DOHH2 (cell line): ENCODE data around the gene ATP5F1D.

ENCODE experiments used
- H3F3A ChIP-seq: fragments of 200-600 bp; sonication (generic), shearing (Covaris generic); 2 replicates; pipeline ENCODE4 v1.6.0; 2016; ENCODE audit warnings: antibody characterized with exemption, mild to moderate bottlenecking; ENCODE audit not compliant: control insufficient read depth, insufficient read depth
- H3K27ac ChIP-seq: fragments of 200-600 bp; sonication (generic); 2 replicates; pipeline ENCODE4 v1.5.1; 2014; ENCODE audit warnings: low read depth, mild to moderate bottlenecking, low read length, moderate library complexity
- H3K27me3 ChIP-seq: fragments of 200-600 bp; sonication (generic); 2 replicates; pipeline ENCODE4 v1.6.1; 2014; ENCODE audit warnings: mild to moderate bottlenecking, low read length, mixed read lengths; ENCODE audit not compliant: control insufficient read depth
- H3K36me3 ChIP-seq: fragments of 200-600 bp; sonication (generic); 2 replicates; pipeline ENCODE4 v1.6.1; 2014; ENCODE audit warnings: mild to moderate bottlenecking, low read length, moderate library complexity, mixed read lengths; ENCODE audit not compliant: control insufficient read depth
- H3K4me1 ChIP-seq: fragments of 200-600 bp; sonication (generic); 2 replicates; pipeline ENCODE4 v1.6.1; 2014; ENCODE audit warnings: mild to moderate bottlenecking, low read length, mixed read lengths; ENCODE audit not compliant: control insufficient read depth
- H3K4me2 ChIP-seq: fragments of 200-600 bp; sonication (generic); 2 replicates; pipeline ENCODE4 v1.6.0; 2014; ENCODE audit warnings: mild to moderate bottlenecking, low read length, moderate library complexity
- H3K4me3 ChIP-seq: fragments of 200-600 bp; sonication (generic); 2 replicates; pipeline ENCODE4 v1.5.1; 2014; ENCODE audit warnings: mild to moderate bottlenecking, low read length, mixed read lengths
- H3K79me2 ChIP-seq: fragments of 200-600 bp; sonication (generic); 2 replicates; pipeline ENCODE4 v1.6.1; 2014; ENCODE audit warnings: mild to moderate bottlenecking, low read length, mixed read lengths; ENCODE audit not compliant: control insufficient read depth
- H3K9me2 ChIP-seq: fragments of 200-600 bp; sonication (generic); replicated peaks from 2 replicates; pipeline ENCODE4 v1.6.1; 2014; ENCODE audit warnings: mild to moderate bottlenecking, low read length, mixed read lengths; ENCODE audit not compliant: control insufficient read depth
- H3K9me3 ChIP-seq: fragments of 200-600 bp; sonication (generic); 2 replicates; pipeline ENCODE4 v1.6.1; 2014; ENCODE audit warnings: antibody characterized with exemption, low read length, mixed read lengths; ENCODE audit not compliant: control insufficient read depth, insufficient read depth
- H4K20me1 ChIP-seq: fragments of 200-600 bp; sonication (generic); 2 replicates; pipeline ENCODE4 v1.6.0; 2014; ENCODE audit warnings: low read depth, mild to moderate bottlenecking, antibody characterized with exemption, low read length, moderate library complexity; ENCODE audit not compliant: control insufficient read depth, insufficient read depth
- CTCF ChIP-seq: fragments of 200-600 bp; sonication (generic); IDR thresholded peaks from one replicate; pipeline ENCODE4 v1.5.1; 2014; ENCODE audit warnings: antibody characterized with exemption, mild to moderate bottlenecking, low read depth, low read length; ENCODE audit not compliant: poor library complexity, severe bottlenecking
- EZH2phosphoT487 ChIP-seq: fragments of 200-600 bp; sonication (generic); IDR thresholded peaks from 2 replicates; pipeline ENCODE4 v1.6.1; 2017; ENCODE audit warnings: borderline replicate concordance, mild to moderate bottlenecking, antibody characterized with exemption, low read length, moderate library complexity, mixed read lengths

The ATP5F1D gene

DNA sequence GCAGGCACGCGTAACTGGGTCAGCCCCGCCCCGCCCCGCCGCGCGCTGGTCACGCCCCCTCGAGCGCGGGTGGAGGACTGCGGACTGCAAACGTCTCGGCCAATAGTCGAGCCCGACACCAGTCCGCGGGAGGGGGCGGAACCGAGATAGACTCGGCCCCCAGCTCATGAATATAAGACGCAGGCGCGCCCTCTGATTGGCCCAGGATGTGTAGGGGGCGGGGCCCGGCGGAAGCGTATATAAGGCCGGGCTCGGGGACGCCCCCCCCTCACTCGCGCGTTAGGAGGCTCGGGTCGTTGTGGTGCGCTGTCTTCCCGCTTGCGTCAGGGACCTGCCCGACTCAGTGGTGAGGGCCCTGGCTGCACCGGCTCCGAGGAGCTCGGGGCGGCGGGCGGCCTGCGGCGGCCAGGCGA, 27.5 kb downstream of the ATP5F1D start, which contains the start of gene CIRBP:
CIRBP (plus strand) TSS at position 268 of the 413 bp plus-strand sequence. CDS start 1,602 bp downstream, outside the sequence.
- H3K4me1 ChIP-seq, result peaks cover 83% of the 10 kb centered on the region

DNA sequence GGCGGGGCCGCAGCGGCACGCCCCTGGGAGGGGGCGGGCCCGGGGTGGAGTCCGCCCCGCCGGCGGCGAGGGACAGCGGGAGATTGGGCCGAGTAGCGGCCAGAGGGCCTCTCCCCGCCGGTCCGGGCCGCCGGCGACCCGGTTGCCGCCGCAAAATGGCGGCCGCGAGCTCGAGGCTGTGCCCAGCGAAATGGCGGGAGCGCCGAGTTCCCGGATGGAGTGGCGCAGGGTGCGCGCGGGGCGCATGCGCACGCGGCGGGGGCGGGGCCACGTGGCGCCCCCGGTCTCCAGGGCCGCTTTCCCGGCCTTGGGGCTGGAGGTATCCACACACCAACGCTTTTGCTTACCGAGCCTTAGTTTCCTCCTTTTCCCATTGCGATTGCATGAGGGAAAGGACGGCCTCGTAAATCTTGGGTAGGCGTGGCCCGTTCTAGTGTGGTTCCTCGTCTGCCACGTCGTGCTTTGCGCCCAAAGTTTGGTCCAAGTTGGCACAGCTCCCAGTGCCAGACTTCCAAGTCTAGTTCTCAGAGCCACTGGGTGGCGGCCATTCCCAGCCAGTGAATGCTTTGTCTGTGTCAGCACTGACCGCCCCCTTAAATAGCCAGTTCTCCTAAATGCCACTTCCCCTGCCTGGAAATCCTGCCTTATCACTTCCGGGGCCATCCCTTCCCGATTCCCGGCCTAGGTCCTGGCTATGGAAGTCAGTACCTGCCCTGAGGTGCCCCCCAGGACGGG, 28.1 kb downstream of the ATP5F1D start:
- Histone ChIP-seq H3K27ac (peak overlapping the region; percentile 77), H3K9me2 (no peaks in the 10 kb centered on the region), H3K36me3 (peaks cover 51% of the 10 kb centered on the region), H3F3A (peaks cover 59% of the 10 kb centered on the region), H3K27me3 (no peaks in the 10 kb centered on the region; the same call in 1 of the 2 replicates), H4K20me1 (peaks cover 19% of the 10 kb centered on the region), H3K79me2 (peaks cover 57% of the 10 kb centered on the region), H3K4me3 (peak overlapping the region; percentile 97), H3K4me2 (peak overlapping the region; percentile 99), H3K9me3 (no peaks in the 10 kb centered on the region), H3K4me1 (peaks cover 83% of the 10 kb centered on the region)
- TF ChIP-seq CTCF, result no peak
- no peak for TF ChIP-seq EZH2phosphoT487

More for the DNA sequence above, 27.5 kb downstream of the ATP5F1D start, which contains the start of gene CIRBP:
- TF ChIP-seq CTCF (no peak), EZH2phosphoT487 (no peak)
- Histone ChIP-seq H3K79me2 (peaks cover 52% of the 10 kb centered on the region), H3K4me3 (peak within 1 kb of the TSS; percentile 97), H3K36me3 (peaks cover 51% of the 10 kb centered on the region), H4K20me1 (peaks cover 19% of the 10 kb centered on the region), H3K9me2 (no peaks in the 10 kb centered on the region), H3K27me3 (no peaks in the 10 kb centered on the region; the same call in 1 of the 2 replicates), H3K9me3 (no peaks in the 10 kb centered on the region), H3K27ac (peak within 1 kb of the TSS; percentile 77), H3F3A (peaks cover 62% of the 10 kb centered on the region), H3K4me2 (peak within 1 kb of the TSS; percentile 99)

DNA sequence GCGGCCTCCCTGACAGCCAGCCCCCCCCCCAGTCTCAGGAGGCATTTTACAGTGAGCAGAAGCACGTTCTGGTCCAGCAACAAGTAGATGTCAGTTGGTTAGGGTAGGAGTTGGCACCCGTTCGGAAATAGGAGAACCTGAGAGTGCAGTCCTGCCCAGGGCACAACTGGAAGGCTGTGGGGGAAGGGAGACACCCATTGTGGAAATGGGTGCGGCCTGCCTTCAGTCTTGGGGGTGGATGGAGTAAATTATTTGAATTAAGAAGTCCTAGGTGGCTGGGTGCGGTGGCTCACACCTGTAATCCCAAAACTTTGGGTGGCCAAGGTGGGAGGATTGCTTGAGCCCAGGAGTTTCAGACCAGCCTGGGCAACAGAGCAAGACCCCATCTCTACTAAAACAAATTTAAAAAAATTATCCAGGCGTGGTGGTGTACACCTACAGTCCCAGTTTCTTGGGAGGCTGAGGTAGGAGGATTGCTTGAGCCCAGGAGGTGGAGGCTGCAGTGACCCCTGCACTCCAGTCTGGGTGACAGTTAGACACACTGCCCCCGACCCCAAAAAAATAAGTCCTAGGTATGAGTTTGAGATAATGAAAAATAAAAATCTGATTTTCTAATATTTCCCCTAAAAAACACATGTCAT, 28.8 kb downstream of the ATP5F1D start:
- Histone ChIP-seq H4K20me1 (peaks cover 19% of the 10 kb centered on the region), H3K4me2 (peak overlapping the region; percentile 99), H3K4me1 (peaks cover 81% of the 10 kb centered on the region), H3K4me3 (peak overlapping the region; percentile 97), H3F3A (peaks cover 58% of the 10 kb centered on the region), H3K9me2 (no peaks in the 10 kb centered on the region), H3K27me3 (no peaks in the 10 kb centered on the region; the same call in 1 of the 2 replicates), H3K27ac (peak overlapping the region; percentile 77), H3K79me2 (peaks cover 60% of the 10 kb centered on the region), H3K9me3 (no peaks in the 10 kb centered on the region), H3K36me3 (peaks cover 57% of the 10 kb centered on the region)
- TF ChIP-seq EZH2phosphoT487, result no peak
- no peak for TF ChIP-seq CTCF
